ACC112 (cell line): Measurements from ENCODE around the gene ODF2.
A peak's percentile ranks its signal among the peaks of the same experiment; 100 is the strongest.
"Not testable (repeated sequence)": the region's sequence is repeated elsewhere in the genome, so short reads cannot be mapped to it uniquely, and the experiment has no call there.

Source experiments
- H2AFZ ChIP-seq: fragments of 200-600 bp; sonication (generic); one replicate; pipeline ENCODE4 v1.6.0; 2017; ENCODE audit warnings: antibody characterized with exemption, low read length; ENCODE audit not compliant: unreplicated experiment
- H3K27ac ChIP-seq: fragments of 200-600 bp; sonication (generic); 2 replicates; pipeline ENCODE4 v1.5.1; 2014; ENCODE audit warnings: low read depth, mild to moderate bottlenecking, antibody characterized with exemption, low read length, moderate library complexity
- H3K27me3 ChIP-seq: fragments of 200-600 bp; sonication (generic); 2 replicates; pipeline ENCODE4 v1.6.1; 2014; ENCODE audit warnings: mild to moderate bottlenecking, antibody characterized with exemption, low read length, moderate library complexity, mixed read lengths; ENCODE audit not compliant: insufficient read depth
- H3K36me3 ChIP-seq: fragments of 200-600 bp; sonication (generic); 2 replicates; pipeline ENCODE4 v1.6.1; 2016; ENCODE audit warnings: mild to moderate bottlenecking, antibody characterized with exemption, low read length, moderate library complexity, mixed read lengths; ENCODE audit not compliant: insufficient read depth
- H3K4me1 ChIP-seq: fragments of 200-600 bp; sonication (generic); one replicate; pipeline ENCODE4 v1.6.1; 2016; ENCODE audit warnings: low read length, mixed read lengths; ENCODE audit not compliant: insufficient read depth, unreplicated experiment, control insufficient read depth
- H3K4me3 ChIP-seq: fragments of 200-600 bp; sonication (generic); 2 replicates; pipeline ENCODE4 v1.5.1; 2014; ENCODE audit warnings: mild to moderate bottlenecking, low read depth, low read length
- H3K79me2 ChIP-seq: fragments of 200-600 bp; sonication (generic); one replicate; pipeline ENCODE4 v1.6.0; 2016; ENCODE audit warnings: low read length; ENCODE audit not compliant: control insufficient read depth, unreplicated experiment, insufficient read depth

The ODF2 gene

GRCh38 chr9:128416014-128416413 lies 39.8 kb upstream of the ODF2 start:
- Histone ChIP-seq H3K27me3 (peaks cover 17% of the 10 kb centered on the region; the same call in 1 of the 2 replicates), H3K79me2 (no peaks in the 10 kb centered on the region), H3K27ac (no peak overlapping the region), H2AFZ (no peak overlapping the region), H3K36me3 (no peaks in the 10 kb centered on the region), H3K4me3 (no peak overlapping the region), H3K4me1 (peaks cover 9% of the 10 kb centered on the region)

DNA sequence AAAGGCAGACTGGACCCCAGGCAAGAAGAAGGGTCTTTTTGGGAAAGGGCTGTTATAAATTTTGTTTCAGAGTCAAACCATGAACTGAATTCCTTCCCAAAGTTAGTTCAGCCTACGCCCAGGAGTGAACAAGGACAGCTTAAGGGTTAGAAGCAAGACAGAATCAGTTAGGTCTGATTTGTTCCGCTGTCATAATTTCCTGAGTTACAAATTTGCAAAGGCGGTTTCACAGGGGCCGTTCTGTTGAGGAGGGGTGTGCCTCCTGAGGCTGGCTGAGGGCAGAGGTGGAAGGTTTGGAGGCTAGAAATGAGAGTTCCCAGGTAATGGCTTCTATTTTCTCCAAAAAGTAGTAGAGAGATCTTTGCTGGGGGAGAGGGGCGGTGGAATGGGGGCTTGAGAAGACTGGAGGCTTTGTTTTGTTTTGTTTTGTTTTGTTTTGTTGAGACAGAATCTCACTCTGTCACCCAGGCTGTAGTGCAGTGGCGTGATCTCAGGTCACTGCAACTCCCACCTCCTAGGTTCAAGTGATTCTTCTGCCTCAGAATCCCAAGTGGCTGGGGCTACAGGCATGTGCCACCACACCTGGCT lies 39.3 kb upstream of the ODF2 start:
- no peaks in the 10 kb centered on the region for H3K36me3 ChIP-seq

DNA sequence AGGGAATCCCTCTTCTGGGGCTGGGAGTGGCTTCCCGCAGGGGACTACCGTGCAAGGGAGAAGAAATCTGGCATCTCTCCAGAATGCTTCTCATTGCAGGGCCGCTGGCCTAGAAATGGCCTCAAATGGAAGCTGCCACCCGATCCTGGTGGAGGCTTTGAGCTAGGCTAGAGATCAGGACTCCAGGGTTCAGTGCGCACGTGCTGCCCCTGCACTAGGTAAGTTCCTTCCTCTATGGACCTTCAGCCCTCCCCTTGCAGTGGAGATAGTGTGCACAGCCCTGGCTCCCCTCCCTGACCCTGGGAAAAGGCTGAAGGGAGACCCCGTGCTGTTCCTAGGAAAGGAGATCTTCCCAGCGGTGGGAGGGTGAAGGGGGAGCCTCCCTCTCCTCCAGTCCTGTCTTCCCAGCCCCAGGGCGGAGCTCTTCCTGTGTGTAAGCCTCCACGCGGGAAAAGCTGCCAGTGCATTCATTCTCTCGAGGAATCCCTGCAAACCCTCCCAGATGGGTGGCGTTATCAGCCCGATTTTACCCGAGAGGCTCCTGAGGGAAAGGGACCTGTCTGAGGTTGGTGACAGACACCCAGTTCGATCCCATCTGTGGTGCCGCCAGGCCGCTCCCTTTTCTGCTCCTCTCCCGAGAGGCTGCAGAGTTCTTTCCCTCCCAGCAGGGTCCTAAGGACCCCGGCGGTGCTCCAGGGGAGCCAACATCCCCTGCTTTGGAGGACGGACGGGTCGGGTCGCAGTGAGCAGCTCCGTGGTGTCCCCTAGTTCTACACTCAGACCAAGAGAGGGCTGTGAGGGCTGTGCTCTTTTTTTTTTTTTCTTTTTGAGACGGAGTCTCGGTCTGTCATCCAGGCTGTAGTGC lies 36.5 kb upstream of the ODF2 start:
- H3K4me3 ChIP-seq, result peak overlapping the region; percentile 79
- H3K79me2 ChIP-seq, result peaks cover 5% of the 10 kb centered on the region
- peak overlapping the region; percentile 70 for H2AFZ ChIP-seq
- peaks cover 4% of the 10 kb centered on the region; the same call in 1 of the 2 replicates for H3K36me3 ChIP-seq
- peaks cover 16% of the 10 kb centered on the region; the same call in 1 of the 2 replicates for H3K27me3 ChIP-seq
- H3K27ac ChIP-seq, result no peak overlapping the region
- peaks cover 12% of the 10 kb centered on the region for H3K4me1 ChIP-seq

More for the DNA sequence above, 39.3 kb upstream of the ODF2 start:
- H3K79me2 ChIP-seq, result no peaks in the 10 kb centered on the region
- peaks cover 17% of the 10 kb centered on the region; the same call in 1 of the 2 replicates for H3K27me3 ChIP-seq
- H2AFZ ChIP-seq, result no peak overlapping the region
- H3K27ac ChIP-seq, result no peak overlapping the region
- peaks cover 9% of the 10 kb centered on the region for H3K4me1 ChIP-seq
- H3K4me3 ChIP-seq, result no peak overlapping the region

DNA sequence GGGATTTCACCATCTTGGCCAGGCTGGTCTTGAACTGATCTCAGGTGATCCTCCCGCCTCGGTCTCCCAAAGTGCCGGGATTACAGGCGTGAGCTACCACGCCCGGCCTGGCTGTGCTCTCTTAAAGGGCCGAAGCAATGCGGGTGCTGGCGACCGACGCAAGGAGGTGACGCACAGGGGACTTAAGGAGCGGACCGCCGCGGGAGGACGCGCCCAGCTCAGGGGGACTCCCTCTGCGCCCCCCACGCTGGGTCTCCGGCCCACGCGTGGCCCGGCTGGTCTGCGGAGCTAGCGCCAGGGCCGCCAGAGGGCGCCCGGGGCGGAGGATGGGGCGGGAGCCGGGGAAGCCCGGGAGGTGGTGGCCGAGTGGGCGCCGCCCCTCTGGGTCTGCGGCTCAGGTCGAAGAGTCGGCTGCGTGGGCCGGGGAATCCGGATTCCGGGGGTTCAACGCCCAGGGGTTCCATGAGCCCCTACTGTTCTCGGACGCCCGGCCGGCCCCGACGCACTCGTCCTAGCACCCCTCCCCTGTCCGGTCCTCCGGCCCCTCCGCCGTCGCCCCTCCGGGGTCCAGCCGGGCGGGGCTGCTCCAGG lies 35.7 kb upstream of the ODF2 start:
- Histone ChIP-seq H2AFZ (peak overlapping the region; percentile 43), H3K27ac (0 out of 2 replicates have a peak overlapping the region, but pooled peaks have one; percentile 19), H3K79me2 (peaks cover 5% of the 10 kb centered on the region), H3K27me3 (peaks cover 8% of the 10 kb centered on the region; the same call in 1 of the 2 replicates), H3K36me3 (peaks cover 7% of the 10 kb centered on the region; the same call in 1 of the 2 replicates), H3K4me3 (peak overlapping the region; percentile 79), H3K4me1 (peaks cover 12% of the 10 kb centered on the region)

DNA sequence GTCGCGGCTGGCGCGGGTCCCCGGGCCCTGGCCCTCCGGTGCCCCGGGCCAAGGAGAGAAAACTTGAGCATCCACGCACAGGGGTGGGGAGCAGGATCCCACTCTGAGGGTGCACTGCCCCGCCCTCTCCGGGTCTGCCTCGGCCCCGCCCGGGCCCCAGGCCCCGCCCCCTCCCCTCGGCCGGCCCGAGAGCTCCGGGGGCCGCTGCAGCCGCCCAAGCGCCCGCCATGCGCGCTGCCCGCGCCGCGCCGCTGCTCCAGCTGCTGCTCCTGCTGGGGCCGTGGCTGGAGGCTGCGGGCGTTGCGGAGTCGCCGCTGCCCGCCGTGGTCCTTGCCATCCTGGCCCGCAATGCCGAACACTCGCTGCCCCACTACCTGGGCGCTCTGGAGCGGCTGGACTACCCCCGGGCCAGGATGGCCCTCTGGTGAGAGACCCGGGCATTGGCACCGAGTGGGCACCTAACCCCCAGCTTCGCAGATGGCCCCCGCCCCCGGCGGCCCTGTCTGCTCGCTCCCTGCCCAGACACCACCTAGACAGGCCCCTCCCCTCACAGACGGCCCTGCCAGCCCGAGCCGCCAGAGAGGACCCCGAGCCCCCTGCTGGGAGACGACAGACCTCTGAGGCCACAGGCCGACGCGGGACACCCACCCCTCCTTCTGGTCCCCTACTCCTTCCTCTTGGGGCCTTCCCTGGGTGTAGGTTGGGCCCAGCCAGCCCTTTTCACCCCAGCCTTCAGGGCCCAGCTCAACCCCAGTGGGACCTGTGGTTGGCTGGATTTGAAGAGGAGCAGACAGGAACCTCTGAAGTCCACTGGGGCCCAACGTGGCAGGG lies 34.9 kb upstream of the ODF2 start, which contains the start of gene CERCAM:
CERCAM (plus strand) TSS at position 207 of the 831 bp plus-strand sequence; CDS start at position 228, 21 bp downstream.
- peaks cover 4% of the 10 kb centered on the region; the same call in 1 of the 2 replicates for H3K27me3 ChIP-seq
- peaks cover 5% of the 10 kb centered on the region for H3K79me2 ChIP-seq
- peak within 1 kb of the TSS; percentile 19; the same call in 1 of the 2 replicates for H3K27ac ChIP-seq
- peaks cover 12% of the 10 kb centered on the region for H3K4me1 ChIP-seq
- peak within 1 kb of the TSS; percentile 79 for H3K4me3 ChIP-seq
- H2AFZ ChIP-seq, result peak within 1 kb of the TSS; percentile 70
- H3K36me3 ChIP-seq, result peaks cover 7% of the 10 kb centered on the region; the same call in 1 of the 2 replicates

GRCh38 chr9:128421482-128421996 lies 34.3 kb upstream of the ODF2 start:
- peaks cover 12% of the 10 kb centered on the region for H3K4me1 ChIP-seq
- H3K79me2 ChIP-seq, result peaks cover 5% of the 10 kb centered on the region
- peaks cover 7% of the 10 kb centered on the region; the same call in 1 of the 2 replicates for H3K36me3 ChIP-seq
- H2AFZ ChIP-seq, result peak overlapping the region; percentile 46
- peak overlapping the region; percentile 3; the same call in 1 of the 2 replicates for H3K27ac ChIP-seq
- peak overlapping the region; percentile 79 for H3K4me3 ChIP-seq
- H3K27me3 ChIP-seq, result no peaks in the 10 kb centered on the region

- H3K4me3 ChIP-seq, result peak overlapping the region; percentile 79
Measured at GRCh38 chr9:128422022-128422782, 33.6 kb upstream of the ODF2 start.

DNA sequence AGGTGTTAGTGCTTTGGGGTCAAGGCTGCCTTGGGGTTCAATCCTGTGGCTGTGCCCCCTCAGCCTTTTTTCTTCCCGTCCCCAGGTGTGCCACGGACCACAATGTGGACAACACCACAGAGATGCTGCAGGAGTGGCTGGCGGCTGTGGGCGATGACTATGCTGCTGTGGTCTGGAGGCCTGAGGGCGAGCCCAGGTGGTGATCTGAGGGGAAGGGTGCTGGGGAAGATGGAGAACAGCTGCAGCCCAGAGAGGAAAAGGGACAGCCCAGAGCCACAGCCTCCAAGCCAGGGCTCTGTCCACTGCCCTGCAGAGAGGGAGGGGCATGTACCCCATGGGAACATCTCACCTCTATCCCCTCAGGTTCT lies 33.0 kb upstream of the ODF2 start:
- Histone ChIP-seq H3K4me3 (no peak overlapping the region; the same call in 1 of the 2 replicates), H3K27me3 (no peaks in the 10 kb centered on the region), H3K79me2 (peaks cover 5% of the 10 kb centered on the region), H3K36me3 (peaks cover 7% of the 10 kb centered on the region; the same call in 1 of the 2 replicates), H3K27ac (no peak overlapping the region), H2AFZ (no peak overlapping the region), H3K4me1 (peaks cover 12% of the 10 kb centered on the region)

More at GRCh38 chr9:128422022-128422782, 33.6 kb upstream of the ODF2 start:
- not testable (repeated sequence) for H3K27me3 ChIP-seq, H3K36me3 ChIP-seq, H3K79me2 ChIP-seq, H2AFZ ChIP-seq
- Histone ChIP-seq H3K4me1 (peaks cover 12% of the 10 kb centered on the region), H3K27ac (0 out of 2 replicates have a peak overlapping the region, but pooled peaks have one; percentile 3)

DNA sequence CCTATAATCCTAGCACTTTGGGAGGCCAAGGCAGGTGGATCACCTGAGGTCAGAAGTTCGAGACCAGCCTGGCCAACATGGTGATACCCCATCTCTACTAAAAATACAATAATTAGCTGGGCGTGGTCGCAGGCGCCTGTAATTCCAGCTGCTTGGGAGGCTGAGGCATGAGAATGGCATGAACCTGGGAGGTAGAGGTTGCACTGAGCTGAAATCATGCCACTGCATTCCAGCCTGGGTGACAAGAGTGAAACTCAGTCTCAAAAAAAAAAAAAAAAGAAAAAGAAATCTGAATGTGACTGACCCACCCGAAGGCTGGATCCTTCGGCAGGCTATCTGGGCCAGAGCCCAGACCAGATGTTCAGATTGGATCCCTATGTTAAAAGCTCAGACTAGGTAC lies 32.5 kb upstream of the ODF2 start:
- H3K27ac ChIP-seq, H3K79me2 ChIP-seq, H3K36me3 ChIP-seq, H3K4me3 ChIP-seq, H3K27me3 ChIP-seq, H2AFZ ChIP-seq: not testable (repeated sequence)
- peaks cover 12% of the 10 kb centered on the region for H3K4me1 ChIP-seq
